H9 (cell line): ENCODE measurements around the gene CNTFR. TPM values are rescaled to one million over a fixed set of nuclear protein-coding genes. Genes with fewer than 3 reads are reported as not detected.

Source experiments
- DNase-seq: peaks from one replicate; pipeline ENCODE4 v3.0.0-alpha.2; 2017
- H2AFZ ChIP-seq: one replicate; pipeline ENCODE4 v1.6.1; 2013; ENCODE audit warnings: mild to moderate bottlenecking, low read length, control low read depth, moderate library complexity
- H2AK5ac ChIP-seq: 2 replicates; pipeline ENCODE4 v1.6.1; 2013; ENCODE audit warnings: low read length, control low read depth, mixed read lengths; ENCODE audit not compliant: insufficient read length
- H2BK120ac ChIP-seq: one replicate; pipeline ENCODE4 v1.6.1; 2013; ENCODE audit warnings: low read depth, mild to moderate bottlenecking, low read length, control low read depth, inconsistent platforms; ENCODE audit not compliant: poor library complexity, severe bottlenecking
- H2BK12ac ChIP-seq: 2 replicates; pipeline ENCODE4 v1.6.1; 2013; ENCODE audit warnings: low read length, control low read depth, mixed read lengths, low read depth; ENCODE audit not compliant: insufficient read length
- H2BK15ac ChIP-seq: 2 replicates; pipeline ENCODE4 v1.6.1; 2013; ENCODE audit warnings: low read depth, low read length, control low read depth
- H2BK20ac ChIP-seq: one replicate; pipeline ENCODE4 v1.6.1; 2013; ENCODE audit warnings: low read depth, mild to moderate bottlenecking, low read length, control low read depth, inconsistent platforms; ENCODE audit not compliant: poor library complexity, severe bottlenecking
- H2BK5ac ChIP-seq: 2 replicates; pipeline ENCODE4 v1.6.1; 2013; ENCODE audit warnings: low read length, control low read depth, mixed read lengths; ENCODE audit not compliant: insufficient read length
- H3K14ac ChIP-seq: 2 replicates; pipeline ENCODE4 v1.6.1; 2013; ENCODE audit warnings: low read length, control low read depth; ENCODE audit not compliant: insufficient read depth
- H3K18ac ChIP-seq: 2 replicates; pipeline ENCODE4 v1.6.1; 2013; ENCODE audit warnings: low read depth, mild to moderate bottlenecking, mixed read lengths, low read length, control low read depth; ENCODE audit not compliant: insufficient read length
- H3K23ac ChIP-seq: 2 replicates; pipeline ENCODE4 v1.6.1; 2013; ENCODE audit warnings: low read length, control low read depth, mixed read lengths, low read depth; ENCODE audit not compliant: insufficient read length
- H3K23me2 ChIP-seq: 2 replicates; pipeline ENCODE4 v1.6.1; 2013; ENCODE audit warnings: low read depth, mild to moderate bottlenecking, mixed read lengths, low read length, control low read depth; ENCODE audit not compliant: insufficient read length, poor library complexity, severe bottlenecking
- H3K27ac ChIP-seq: 2 replicates; pipeline ENCODE4 v1.5.1; 2013; ENCODE audit warnings: low read length, control low read depth, mixed read lengths, low read depth; ENCODE audit not compliant: insufficient read length
- H3K27me3 ChIP-seq: 2 replicates; pipeline ENCODE4 v1.6.1; 2013; ENCODE audit warnings: low read length, control low read depth, inconsistent platforms; ENCODE audit not compliant: insufficient read depth
- H3K4ac ChIP-seq: 2 replicates; pipeline ENCODE4 v1.6.1; 2013; ENCODE audit warnings: low read depth, mild to moderate bottlenecking, control low read depth, inconsistent platforms, low read length, moderate library complexity
- H3K4me1 ChIP-seq: 2 replicates; pipeline ENCODE4 v1.6.1; 2013; ENCODE audit warnings: low read length, control low read depth, inconsistent platforms; ENCODE audit not compliant: insufficient read depth
- H3K4me2 ChIP-seq: 2 replicates; pipeline ENCODE4 v1.6.1; 2013; ENCODE audit warnings: low read length, control low read depth, mixed read lengths; ENCODE audit not compliant: insufficient read length, insufficient read depth
- H3K56ac ChIP-seq: 2 replicates; pipeline ENCODE4 v1.6.1; 2013; ENCODE audit warnings: low read depth, mild to moderate bottlenecking, mixed read lengths, low read length, control low read depth; ENCODE audit not compliant: insufficient read length
- H3K79me1 ChIP-seq: 2 replicates; pipeline ENCODE4 v1.6.1; 2013; ENCODE audit warnings: low read depth, mild to moderate bottlenecking, moderate library complexity, low read length, control low read depth, inconsistent platforms; ENCODE audit not compliant: insufficient read depth, poor library complexity, severe bottlenecking
- H3K79me2 ChIP-seq: 2 replicates; pipeline ENCODE4 v1.6.1; 2013; ENCODE audit warnings: low read length, control low read depth, inconsistent platforms; ENCODE audit not compliant: insufficient read depth
- H3K9ac ChIP-seq: 2 replicates; pipeline ENCODE4 v1.6.1; 2013; ENCODE audit warnings: low read length, control low read depth, mixed read lengths; ENCODE audit not compliant: insufficient read length; ENCODE audit errors: extremely low read depth
- H3K9me3 ChIP-seq: one replicate; pipeline ENCODE4 v1.6.1; 2013; ENCODE audit warnings: low read depth, low read length, inconsistent platforms; ENCODE audit not compliant: control insufficient read depth
- H3T11ph ChIP-seq: one replicate; pipeline ENCODE4 v1.6.1; 2013; ENCODE audit warnings: mild to moderate bottlenecking, low read length, control low read depth, inconsistent platforms
- H4K20me1 ChIP-seq: one replicate; pipeline ENCODE4 v1.6.1; 2013; ENCODE audit not compliant: control insufficient read depth, insufficient read length, insufficient read depth
- H4K5ac ChIP-seq: 2 replicates; pipeline ENCODE4 v1.6.1; 2013; ENCODE audit warnings: low read depth, mild to moderate bottlenecking, mixed read lengths, low read length, control low read depth; ENCODE audit not compliant: insufficient read length
- H4K8ac ChIP-seq: replicated peaks from 2 replicates; pipeline ENCODE4 v1.6.1; 2013; ENCODE audit warnings: low read length, control low read depth, mixed read lengths, low read depth; ENCODE audit not compliant: insufficient read length
- H4K91ac ChIP-seq: 2 replicates; pipeline ENCODE4 v1.6.1; 2013; ENCODE audit warnings: low read depth, mild to moderate bottlenecking, moderate library complexity, mixed read lengths, low read length, control low read depth; ENCODE audit not compliant: insufficient read length
- H3K27ac Mint-ChIP-seq, 3 experiments: 2 replicates in 2 of 3; 3 replicates in 1 of 3; pipeline ENCODE4 v1.8.0; 2020 to 2021; ENCODE audit warnings: mixed read lengths in 3 of 3, mild to moderate bottlenecking in 1 of 3, moderate library complexity in 1 of 3
- H3K27me3 Mint-ChIP-seq: 2 replicates; pipeline ENCODE4 v1.8.0; 2021; ENCODE audit warnings: low read depth, mild to moderate bottlenecking, moderate library complexity, mixed read lengths
- H3K36me3 Mint-ChIP-seq, 3 experiments: 2 replicates in 2 of 3; 3 replicates in 1 of 3; pipeline ENCODE4 v1.8.0; 2020 to 2021; ENCODE audit warnings: low read depth in 3 of 3, mixed read lengths in 3 of 3; ENCODE audit not compliant: insufficient read depth in 1 of 3
- H3K4me1 Mint-ChIP-seq, 2 experiments: 2 replicates each; pipeline ENCODE4 v1.8.0; 2020; ENCODE audit warnings: mixed read lengths in 2 of 2
- H3K4me3 Mint-ChIP-seq, 2 experiments: 2 replicates in 1 of 2; 3 replicates in 1 of 2; pipeline ENCODE4 v1.8.0; 2020 to 2021; ENCODE audit warnings: mild to moderate bottlenecking in 2 of 2, mixed read lengths in 2 of 2, moderate library complexity in 1 of 2
- H3K9me3 Mint-ChIP-seq, 2 experiments: 2 replicates in 1 of 2; 3 replicates in 1 of 2; pipeline ENCODE4 v1.8.0; 2020; ENCODE audit warnings: mild to moderate bottlenecking in 2 of 2, mixed read lengths in 2 of 2, moderate library complexity in 1 of 2
- CTCF ChIP-seq: fragments of 200-600 bp; sonication (generic); conservative IDR thresholded peaks from 3 replicates; pipeline ENCODE4 v1.8.0; 2021; ENCODE audit warnings: antibody characterized with exemption, mild to moderate bottlenecking
- WGBS: extraction: QIAGEN DNeasy Blood & Tissue Kit; methylation state at CpG from one replicate; pipeline ENCODE4 v1.1.7; 2013; ENCODE audit warnings: missing lambda C conversion rate, low lambda C conversion rate, mixed read lengths; ENCODE audit not compliant: insufficient read length; ENCODE audit errors: extremely low coverage; 5-methylcytosine and 5-hydroxymethylcytosine counted together
- total RNA-seq: library from RNA; stranded (reverse); gene quantifications from 2 replicates; pipeline ENCODE4 v1.2.1, GENCODE V29; 2021

The CNTFR gene
- total RNA-seq, 1 experiment from 2014 or later, result 0.55 TPM

- Histone ChIP-seq H3K9me3 (no peaks in the 10 kb centered on the region), H4K8ac (peak overlapping the region; percentile 27), H2BK12ac (no peak overlapping the region), H3K4me2 (peak overlapping the region; percentile 29), H3K27me3 (no peaks in the 10 kb centered on the region), H3K79me2 (no peaks in the 10 kb centered on the region), H4K20me1 (no peaks in the 10 kb centered on the region), H3K23me2 (no peaks in the 10 kb centered on the region), H2BK5ac (peak overlapping the region; percentile 8), H2BK120ac (no peak overlapping the region), H3K23ac (no peak overlapping the region), H3K56ac (no peak overlapping the region), H2AFZ (no peak overlapping the region), H4K91ac (no peak overlapping the region), H3K9ac (no peak overlapping the region), H2BK15ac (no peak overlapping the region), H2AK5ac (peak overlapping the region; percentile 33), H3K18ac (peak overlapping the region; percentile 43), H4K5ac (peak overlapping the region; percentile 33), H3K4ac (no peak overlapping the region), H3K14ac (peak overlapping the region; percentile 50; the same call in 1 of the 2 replicates), H3K79me1 (no peaks in the 10 kb centered on the region), H3K4me1 (peaks cover 19% of the 10 kb centered on the region; the same call in 1 of the 2 replicates), H3K27ac (peak overlapping the region; percentile 48), H2BK20ac (no peak overlapping the region), H3T11ph (no peak overlapping the region)
- DNase-seq, result peak; percentile 65
- no peaks in the 10 kb centered on the region for H3K36me3 Mint-ChIP-seq
- WGBS, result no CpG with 5 or more reads among the region's 9 CpGs
- H3K4me1 Mint-ChIP-seq, result peaks cover 37 to 46% of the 10 kb centered on the region in 2 experiments
- H3K27me3 Mint-ChIP-seq, result peaks cover 9% of the 10 kb centered on the region
- peak overlapping the region in 1 of 2 experiments; percentile 50; a peak in 3 of 5 replicates for H3K4me3 Mint-ChIP-seq
- H3K9me3 Mint-ChIP-seq, result no peaks in the 10 kb centered on the region
- peak overlapping the region; percentile 76 to 95 (median 94) for H3K27ac Mint-ChIP-seq
- TF ChIP-seq CTCF, result no peak
These were observed 77.1 kb downstream of the CNTFR start for GRCh38 chr9:34512131-34513078.
